ENCODE results near the gene ZNF593.

GRCh38 chr1:26195805-26196204, 26.1 kb downstream of the ZNF593 start:
- TF ChIP-seq CTCF (IDR thresholded peaks at IDR 0.05) (no peak), POLR2A (IDR thresholded peaks at IDR 0.05) (no peak)
